Stimulated activated CD4-positive, alpha-beta T cell treated with anti-CD3 and anti-CD28 coated beads, Interleukin-4, amount 100 ng/mL, for 1 hour (primary cell): Measurements from ENCODE around the gene ERG28.
"Not testable (repeated sequence)": the region's sequence is repeated elsewhere in the genome, so short reads cannot be mapped to it uniquely, and the experiment has no call there.

Source experiments
- DNase-seq: peaks from one replicate; pipeline ENCODE4 v3.0.0-alpha.2; 2020

The ERG28 gene

GRCh38 chr14:75615200-75615599, 45.5 kb downstream of the ERG28 start:
- no peak for DNase-seq

GRCh38 chr14:75614179-75614578, 46.5 kb downstream of the ERG28 start:
- no peak for DNase-seq

- no peak for DNase-seq
Measured at GRCh38 chr14:75612157-75612556, 48.5 kb downstream of the ERG28 start.

DNA sequence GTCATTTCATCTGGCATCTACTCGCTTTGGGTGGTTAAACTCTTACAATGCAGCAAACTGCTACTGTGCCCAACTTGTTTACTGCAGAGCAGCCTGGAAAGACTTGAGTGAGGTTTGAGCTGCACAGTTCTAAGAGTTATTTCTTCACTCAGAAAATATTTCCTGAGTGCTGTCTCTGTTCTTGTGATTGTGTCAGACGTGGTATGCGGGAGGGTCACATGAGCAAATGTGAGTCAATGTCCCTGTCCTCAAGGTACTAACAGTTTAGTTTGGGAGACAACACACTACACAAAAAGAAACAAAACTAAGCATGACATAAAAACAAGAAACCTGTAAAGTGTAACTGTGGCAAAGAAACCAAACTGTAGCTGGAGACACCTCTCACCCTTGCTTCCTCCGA, 49.8 kb downstream of the ERG28 start:
- no peak for DNase-seq

DNA sequence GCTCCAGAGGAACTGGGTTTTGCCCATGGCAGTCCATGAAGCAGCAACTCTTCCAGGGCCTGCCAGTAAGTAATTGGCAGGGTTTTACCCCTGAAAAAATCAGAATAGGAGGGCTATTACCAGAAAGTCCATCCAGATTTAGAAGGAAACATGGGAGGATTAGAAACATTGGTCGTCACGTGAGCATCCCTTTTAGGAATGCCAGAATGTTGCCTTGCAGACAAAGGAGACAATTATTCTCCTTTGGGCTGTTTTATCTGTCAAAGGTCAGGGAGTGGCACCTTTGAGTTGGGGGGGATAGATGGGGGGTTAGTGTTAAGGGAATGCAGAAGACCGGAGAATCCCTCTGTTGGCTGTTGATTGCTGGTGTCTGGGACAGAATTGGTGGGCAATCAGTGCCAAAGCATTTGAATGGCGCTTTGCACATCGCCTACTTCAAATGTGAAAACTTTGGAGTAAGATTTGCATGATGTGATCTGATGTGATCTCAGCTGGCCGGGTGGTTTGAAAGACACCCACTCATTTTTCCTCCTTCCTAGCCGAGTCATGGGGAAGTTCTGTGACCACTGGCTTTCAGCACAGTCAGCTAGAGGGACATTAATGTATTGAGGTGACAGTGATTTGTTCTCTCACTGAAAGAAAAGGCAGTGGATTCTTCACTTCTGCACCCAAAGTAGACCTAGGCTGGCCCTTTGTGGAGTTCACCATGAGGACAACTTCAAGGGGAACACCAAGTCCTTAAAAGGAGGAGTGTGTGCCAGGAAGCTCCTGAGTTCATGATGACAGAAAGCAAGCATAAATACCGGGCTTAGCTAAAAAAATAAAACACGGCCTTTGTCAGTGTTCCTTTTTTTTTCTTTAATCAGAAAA, 50.8 kb downstream of the ERG28 start:
- DNase-seq, result no peak

DNA sequence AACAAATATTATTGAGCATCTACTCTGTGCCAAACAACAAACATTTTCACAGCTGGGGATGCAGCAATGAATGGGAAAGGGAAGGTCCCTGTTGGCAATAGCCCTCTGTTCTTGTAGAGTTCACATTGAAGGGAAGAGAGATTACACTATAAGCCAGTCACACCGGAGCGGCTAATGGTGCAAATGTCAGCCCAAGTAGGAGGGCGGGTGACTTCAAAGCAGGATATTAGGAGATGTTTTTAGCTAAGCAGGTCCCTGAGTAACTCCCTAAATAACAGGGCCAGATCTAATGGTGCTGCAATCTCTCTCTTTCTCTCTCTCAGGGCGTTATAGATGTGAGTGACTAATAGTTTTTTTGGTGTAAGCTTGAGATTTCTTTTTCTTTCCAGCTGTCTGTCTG, 51.6 kb downstream of the ERG28 start:
- no peak for DNase-seq

DNA sequence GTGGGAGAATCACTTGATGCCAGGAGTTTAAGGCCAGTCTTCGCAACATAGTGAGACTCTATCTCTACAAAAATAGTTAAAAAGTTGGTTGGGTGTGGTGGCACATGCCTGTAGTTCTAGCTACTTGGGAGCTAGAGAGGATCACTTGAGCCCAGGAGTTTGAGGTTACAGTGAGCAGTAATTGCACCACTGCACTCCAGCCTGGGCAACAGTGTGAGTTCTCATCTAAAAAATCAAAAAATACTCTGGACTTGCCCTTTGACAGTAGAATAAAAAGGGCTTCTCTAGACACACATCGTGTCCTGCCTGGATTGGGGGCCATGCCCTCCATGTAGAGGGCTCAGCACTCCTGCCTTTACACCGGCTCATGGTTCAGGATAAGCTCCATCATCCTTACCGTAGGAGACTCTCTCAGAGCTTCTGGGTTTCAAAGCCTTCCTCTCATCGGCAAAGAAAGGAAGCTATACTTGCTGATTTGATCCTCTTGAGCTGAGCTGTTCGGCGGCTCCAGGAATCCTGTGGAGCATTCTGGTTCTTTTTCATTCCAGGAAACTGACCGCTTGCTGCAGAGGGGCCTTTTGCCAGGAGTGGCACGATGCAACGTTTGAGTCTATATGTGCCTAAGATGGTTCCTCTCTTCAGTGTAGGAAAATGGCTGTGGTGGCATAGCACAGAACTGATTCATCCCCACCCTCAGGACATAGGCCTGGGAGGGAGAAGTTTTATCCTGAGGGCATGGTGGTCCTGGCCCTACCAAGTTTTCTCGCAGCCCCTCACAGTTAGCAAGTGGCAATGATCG, 52.6 kb downstream of the ERG28 start:
- DNase-seq, result no peak

DNA sequence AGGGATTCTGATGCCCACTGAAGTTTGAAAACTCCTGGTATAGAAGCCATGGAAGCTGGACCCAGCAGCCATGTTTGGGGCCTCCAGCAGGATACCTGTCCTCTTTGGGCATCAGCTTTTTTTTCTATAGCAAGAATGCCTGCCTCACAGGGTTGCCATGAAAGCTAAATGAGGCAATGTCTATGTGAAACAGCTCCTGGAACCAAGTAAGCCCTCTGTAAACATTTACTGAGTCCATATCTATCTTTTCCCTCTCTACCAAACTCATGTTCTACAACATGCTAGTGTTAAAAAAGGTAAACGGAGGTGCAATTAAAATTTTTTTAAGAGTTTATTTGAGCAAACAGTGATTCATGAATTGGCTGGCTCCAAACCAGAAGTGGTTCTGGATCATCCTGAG, 53.6 kb downstream of the ERG28 start:
- DNase-seq, result no peak

DNA sequence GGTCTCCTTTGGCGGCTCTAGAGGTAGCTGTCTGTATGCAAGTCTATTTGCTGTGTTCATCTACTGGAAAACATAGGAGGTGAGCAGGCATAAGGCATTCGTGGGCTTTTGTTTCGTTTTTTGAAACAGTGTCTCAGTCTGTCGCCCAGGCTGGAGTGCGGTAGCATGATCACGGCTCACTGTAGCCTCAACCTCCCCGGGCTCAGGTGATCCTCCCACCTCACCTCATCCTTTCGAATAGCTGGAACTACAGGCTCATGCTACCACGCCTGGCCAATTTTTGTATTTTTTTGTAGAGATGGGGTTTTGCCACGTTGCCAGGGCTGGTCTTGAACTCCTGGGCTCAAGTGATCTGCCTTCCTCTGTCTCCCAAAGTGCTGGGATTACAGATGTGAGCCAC, 54.8 kb downstream of the ERG28 start:
- no peak for DNase-seq

DNA sequence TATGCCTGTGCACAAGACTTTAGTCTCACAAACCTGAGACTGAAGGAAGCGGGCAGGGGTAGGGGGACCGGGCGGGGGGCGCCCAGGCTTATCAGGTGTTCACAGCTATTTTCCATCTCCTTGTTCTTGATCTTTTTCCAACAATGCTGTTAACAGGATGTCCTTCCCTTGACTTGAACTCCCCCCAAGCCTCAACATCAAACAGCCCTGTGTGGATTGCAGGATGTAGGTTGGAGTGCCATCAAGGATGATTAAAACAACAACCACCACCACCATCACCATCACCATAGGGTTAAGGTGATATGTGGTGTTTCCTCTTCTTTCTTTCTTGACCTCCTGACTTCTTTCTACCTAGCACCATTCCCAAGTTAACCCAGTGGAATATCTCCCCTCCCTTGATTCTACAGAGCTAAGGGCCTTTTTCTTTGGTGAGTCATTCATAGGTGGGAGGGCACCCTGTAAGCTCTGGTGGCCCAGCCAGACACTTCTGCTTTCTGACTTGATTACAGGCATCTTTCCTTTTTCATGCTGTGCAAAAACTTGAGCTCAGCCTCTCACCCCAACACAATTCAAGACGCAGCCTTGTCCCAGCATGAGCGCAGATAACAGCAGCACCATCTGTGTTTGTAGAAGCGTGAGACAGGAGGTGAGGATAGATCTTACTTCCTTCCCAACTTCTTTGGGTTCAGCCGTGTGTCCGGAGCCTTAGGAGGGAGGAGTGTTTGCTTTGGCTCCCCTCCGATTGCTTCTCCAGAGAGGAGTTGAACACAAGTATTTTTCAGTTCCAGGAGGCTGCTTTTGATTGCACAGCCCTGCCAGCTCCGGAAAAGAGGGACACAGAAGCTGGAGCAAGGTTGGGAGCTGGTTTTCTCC, 55.5 kb downstream of the ERG28 start:
- DNase-seq, result no peak

DNA sequence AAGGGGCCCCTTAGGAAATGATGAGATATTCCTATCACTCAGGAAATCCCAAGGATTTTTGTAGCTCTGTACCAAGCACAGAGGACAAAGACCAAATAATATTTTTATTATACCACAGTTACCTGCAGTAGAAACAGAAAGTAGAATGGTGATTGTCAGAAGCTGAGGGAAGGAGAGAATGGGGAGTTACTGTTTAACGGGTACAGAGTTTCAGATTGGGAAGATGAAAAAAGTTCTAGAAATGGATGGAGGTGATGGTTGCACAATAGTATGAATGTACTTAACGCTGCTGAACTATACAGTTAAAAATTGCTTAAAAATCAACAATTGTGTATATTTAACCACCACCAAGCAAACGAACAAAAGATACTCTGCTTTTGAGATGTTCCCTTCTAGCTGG, 58.2 kb downstream of the ERG28 start:
- no peak for DNase-seq

GRCh38 chr14:75601061-75601460, 59.6 kb downstream of the ERG28 start:
- not testable (repeated sequence) for DNase-seq

DNA sequence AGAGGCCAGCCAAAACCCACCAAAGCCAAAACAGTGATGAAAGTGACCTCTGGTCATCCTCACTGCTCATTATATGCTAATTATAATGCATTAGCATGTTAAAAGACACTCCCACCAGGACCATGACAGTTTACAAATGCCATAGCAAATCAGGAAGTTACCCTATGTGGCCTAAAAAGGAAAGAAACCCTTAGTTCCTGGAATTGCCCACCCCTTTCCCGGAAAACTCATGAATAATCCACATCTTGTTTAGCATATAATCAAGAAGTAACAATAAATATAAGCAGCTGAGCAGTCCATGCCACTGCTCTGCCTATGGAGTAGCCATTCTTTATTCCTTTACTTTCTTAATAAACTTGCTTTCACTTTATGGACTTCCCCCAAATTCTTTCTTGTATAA, 60.6 kb downstream of the ERG28 start:
- DNase-seq, result not testable (repeated sequence)
